Gastrocnemius medialis (tissue), 4 donors: Measurements from ENCODE around the gene ATF5. TPM values are rescaled to one million over a fixed set of nuclear protein-coding genes. Genes with fewer than 3 reads are reported as not detected.
"Not testable (repeated sequence)": the region's sequence is repeated elsewhere in the genome, so short reads cannot be mapped to it uniquely, and the experiment has no call there.

Experiments
- ATAC-seq, 2 donors: fragments of 150-250 bp; one replicate each; pipeline ENCODE4 v1.9.1; 2016
- DNase-seq, 2 donors: peaks; one replicate each; pipeline ENCODE4 v3.0.0-alpha.2; 2019
- H3K27ac ChIP-seq, 4 donors: fragments of 200-600 bp; sonication (generic); 1 replicate in 1 of 4; 2 replicates in 3 of 4; pipeline ENCODE4 v1.5.1; 2016 to 2018; ENCODE audit warnings: mild to moderate bottlenecking in 2 of 4, moderate library complexity in 1 of 4
- H3K27me3 ChIP-seq, 3 donors: fragments of 200-600 bp; sonication (generic) in 2 of 3; 1 replicate in 1 of 3; 2 replicates in 2 of 3; pipeline versions ENCODE4 v1.5.1 to v1.6.0; 2016 to 2019; ENCODE audit warnings: mild to moderate bottlenecking in 1 of 3, moderate library complexity in 1 of 3
- H3K36me3 ChIP-seq, 2 donors: fragments of 200-600 bp; sonication (generic) in 1 of 2; one replicate each; pipeline ENCODE4 v1.5.1; 2017 to 2018
- H3K4me1 ChIP-seq, 2 donors: fragments of 200-600 bp; sonication (generic) in 1 of 2; one replicate each; pipeline ENCODE4 v1.5.1; 2016 to 2017; ENCODE audit warnings: mild to moderate bottlenecking in 2 of 2
- H3K4me3 ChIP-seq, 4 donors: fragments of 200-600 bp; sonication (generic) in 3 of 4; 1 replicate in 1 of 4; 2 replicates in 3 of 4; pipeline ENCODE4 v1.5.1; 2016 to 2019; ENCODE audit warnings: mild to moderate bottlenecking in 2 of 4
- H3K9me3 ChIP-seq, 3 donors: fragments of 200-600 bp; sonication (generic) in 2 of 3; 1 replicate in 1 of 3; 2 replicates in 2 of 3; pipeline ENCODE4 v1.5.1; 2016 to 2019
- POLR2A ChIP-seq, 2 donors: fragments of 450-650 bp; IDR thresholded peaks; one replicate each; pipeline ENCODE4 v1.6.1; 2017; ENCODE audit warnings: antibody characterized with exemption in 2 of 2, mild to moderate bottlenecking in 2 of 2, moderate library complexity in 2 of 2
- in situ Hi-C, 4 donors: fragments of 200-750 bp; cut with MboI; loops; one replicate each; pipeline versions ENCODE4 v1.15.0 to v1.8.0; 2017; ENCODE audit warnings: low sequenced_read_pairs in 4 of 4
- intact Hi-C: fragments of 100-400 bp; cut with DNase I; formaldehyde crosslinking; loops from one replicate; pipeline ENCODE4 v1.15.1; 2023; ENCODE audit warnings: low total_unique reads
- total RNA-seq, 4 donors: library from RNA; depleted of rRNA; stranded (reverse); fragments of >200 nt; gene quantifications; one replicate each; pipeline versions ENCODE4 v1.1.0 to v1.2.3, GENCODE V29; 2016
- TF ChIP-seq, protein P1 (sequence below), 5 experiments: fragments of 450-650 bp in 3 of 5; fragments of 200-600 bp in 2 of 5; sonication (generic) in 2 of 5; IDR thresholded peaks in 4 of 5; conservative IDR thresholded peaks in 1 of 5; 1 replicate in 4 of 5; 2 replicates in 1 of 5; pipeline ENCODE4 v1.5.1; 2016 to 2019; ENCODE audit warnings: antibody characterized with exemption in 5 of 5, mild to moderate bottlenecking in 3 of 5, moderate library complexity in 3 of 5

The ATF5 gene
- total RNA-seq, 4 donors from 2014 or later = 6.4 to 10.8 (median 9.0) TPM

DNA sequence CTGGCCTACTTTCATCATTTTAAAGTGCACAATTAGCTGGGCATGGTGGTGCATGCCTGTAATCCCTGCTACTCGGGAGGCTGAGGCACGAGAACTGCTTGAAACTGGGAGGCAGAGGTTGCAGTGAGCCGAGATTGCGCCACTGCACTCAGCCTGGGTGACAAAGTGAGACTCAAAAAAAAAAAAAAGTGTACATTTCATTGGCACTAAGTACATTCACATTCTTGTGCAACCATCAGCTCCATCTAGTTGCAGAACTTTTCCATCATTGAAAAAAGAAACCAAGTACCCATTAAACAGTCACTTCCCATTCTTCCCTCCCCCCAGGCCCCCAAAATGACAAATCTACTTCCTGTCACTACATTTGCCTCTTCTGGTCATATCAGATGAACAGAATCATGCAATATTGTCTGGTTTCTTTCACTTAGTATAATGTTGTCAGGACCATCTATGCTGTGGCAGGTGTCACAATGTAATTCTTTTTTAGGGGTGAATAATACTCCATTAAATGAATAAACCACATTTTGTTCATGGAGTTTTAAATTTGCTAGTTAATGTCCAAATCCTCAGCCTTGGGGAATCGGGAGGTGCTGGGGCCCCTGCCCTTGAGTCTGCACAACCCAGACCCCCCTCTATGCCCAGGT is 39.4 kb downstream of the ATF5 start:
- Histone ChIP-seq H3K36me3 (no peaks in the 10 kb centered on the region), H3K27me3 (peaks cover 11 to 18% (median 15%) of the 10 kb centered on the region in 3 donors), H3K27ac (no peak overlapping the region), H3K4me1 (no peaks in the 10 kb centered on the region), H3K9me3 (no peaks in the 10 kb centered on the region), H3K4me3 (no peak overlapping the region)
- ATAC-seq = no peak
- intact Hi-C loops = no loop called here
- in situ Hi-C loops = no loop called here
- TF ChIP-seq, protein P1, sequence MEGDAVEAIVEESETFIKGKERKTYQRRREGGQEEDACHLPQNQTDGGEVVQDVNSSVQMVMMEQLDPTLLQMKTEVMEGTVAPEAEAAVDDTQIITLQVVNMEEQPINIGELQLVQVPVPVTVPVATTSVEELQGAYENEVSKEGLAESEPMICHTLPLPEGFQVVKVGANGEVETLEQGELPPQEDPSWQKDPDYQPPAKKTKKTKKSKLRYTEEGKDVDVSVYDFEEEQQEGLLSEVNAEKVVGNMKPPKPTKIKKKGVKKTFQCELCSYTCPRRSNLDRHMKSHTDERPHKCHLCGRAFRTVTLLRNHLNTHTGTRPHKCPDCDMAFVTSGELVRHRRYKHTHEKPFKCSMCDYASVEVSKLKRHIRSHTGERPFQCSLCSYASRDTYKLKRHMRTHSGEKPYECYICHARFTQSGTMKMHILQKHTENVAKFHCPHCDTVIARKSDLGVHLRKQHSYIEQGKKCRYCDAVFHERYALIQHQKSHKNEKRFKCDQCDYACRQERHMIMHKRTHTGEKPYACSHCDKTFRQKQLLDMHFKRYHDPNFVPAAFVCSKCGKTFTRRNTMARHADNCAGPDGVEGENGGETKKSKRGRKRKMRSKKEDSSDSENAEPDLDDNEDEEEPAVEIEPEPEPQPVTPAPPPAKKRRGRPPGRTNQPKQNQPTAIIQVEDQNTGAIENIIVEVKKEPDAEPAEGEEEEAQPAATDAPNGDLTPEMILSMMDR (IDR thresholded peaks at IDR 0.05 in 4 of 5, conservative IDR thresholded peaks at IDR 0.05 in 1 of 5) = no peak
- no peak for DNase-seq

GRCh38 chr19:49969355-49969754 is 40.4 kb downstream of the ATF5 start:
- H3K27ac ChIP-seq, H3K4me3 ChIP-seq, ATAC-seq, H3K9me3 ChIP-seq, H3K36me3 ChIP-seq, H3K4me1 ChIP-seq, DNase-seq, in situ Hi-C loops, intact Hi-C loops: not testable (repeated sequence)
- peaks cover 11 to 18% (median 15%) of the 10 kb centered on the region in 3 donors for H3K27me3 ChIP-seq

DNA sequence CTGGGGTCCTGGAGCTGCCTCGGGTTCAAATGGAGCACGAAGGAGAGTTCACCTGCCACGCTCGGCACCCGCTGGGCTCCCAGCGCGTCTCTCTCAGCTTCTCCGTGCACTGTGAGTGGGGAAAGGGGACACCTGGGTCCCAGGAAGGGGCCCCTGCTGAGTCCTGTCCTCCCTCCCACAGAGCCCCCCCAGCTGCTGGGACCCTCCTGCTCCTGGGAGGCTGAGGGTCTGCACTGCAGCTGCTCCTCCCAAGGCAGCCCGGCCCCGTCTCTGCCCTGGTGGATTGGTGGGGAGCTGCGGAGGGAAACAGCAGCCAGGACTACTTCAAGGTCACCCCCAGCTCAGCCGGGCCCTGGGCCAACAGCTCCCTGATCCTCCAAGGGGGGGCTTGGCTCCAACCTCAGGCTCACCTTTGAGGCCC is 43.0 kb downstream of the ATF5 start:
- no peak overlapping the region for H3K27ac ChIP-seq
- in situ Hi-C loops = no loop called here
- intact Hi-C loops = no loop called here
- TF ChIP-seq, protein P1 (IDR thresholded peaks at IDR 0.05 in 4 of 5, conservative IDR thresholded peaks at IDR 0.05 in 1 of 5) = no peak
- TF ChIP-seq POLR2A (IDR thresholded peaks at IDR 0.05) = no peak
- H3K4me1 ChIP-seq = no peaks in the 10 kb centered on the region
- DNase-seq (no peak), ATAC-seq (no peak)
- H3K4me3 ChIP-seq = no peak overlapping the region
- peaks cover 10 to 18% (median 15%) of the 10 kb centered on the region in 3 donors for H3K27me3 ChIP-seq
- no peaks in the 10 kb centered on the region for H3K36me3 ChIP-seq
- H3K9me3 ChIP-seq = no peaks in the 10 kb centered on the region

GRCh38 chr19:49972841-49973240 is 43.8 kb downstream of the ATF5 start:
- Histone ChIP-seq H3K36me3 (peaks cover 0 to 2% of the 10 kb centered on the region in 2 donors), H3K4me3 (no peak overlapping the region), H3K9me3 (no peaks in the 10 kb centered on the region), H3K27me3 (peaks cover 9 to 15% (median 15%) of the 10 kb centered on the region in 3 donors), H3K27ac (no peak overlapping the region), H3K4me1 (no peaks in the 10 kb centered on the region)
- intact Hi-C loops = no loop called here
- in situ Hi-C loops = no loop called here
- TF ChIP-seq, protein P1 (IDR thresholded peaks at IDR 0.05 in 4 of 5, conservative IDR thresholded peaks at IDR 0.05 in 1 of 5) = no peak
- ATAC-seq (no peak), DNase-seq (no peak)

DNA sequence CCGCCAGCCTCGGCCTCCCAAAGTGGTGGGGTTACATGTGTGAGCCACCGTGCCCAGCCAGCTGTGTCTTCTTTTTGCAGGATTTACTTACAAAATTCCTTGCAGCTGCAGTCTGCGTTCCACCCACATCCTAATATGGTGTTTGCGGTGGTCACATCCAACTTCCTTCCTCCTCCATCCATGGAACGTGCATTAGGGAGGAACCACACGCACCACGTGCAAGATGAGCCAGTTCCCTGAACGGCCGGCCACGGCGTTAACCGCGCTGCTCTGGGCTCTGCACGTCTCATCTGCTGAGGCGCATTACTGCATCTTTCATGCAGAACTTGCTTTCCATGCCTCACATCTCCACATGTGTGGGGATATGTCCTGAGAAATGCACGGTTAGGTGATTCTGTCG is 45.0 kb downstream of the ATF5 start:
- DNase-seq (peak in 1 of 2 donors; percentile 27), ATAC-seq (no peak)
- Histone ChIP-seq H3K36me3 (peaks cover 0 to 12% of the 10 kb centered on the region in 2 donors), H3K4me3 (no peak overlapping the region), H3K4me1 (no peaks in the 10 kb centered on the region), H3K27ac (no peak overlapping the region), H3K9me3 (no peaks in the 10 kb centered on the region), H3K27me3 (peaks cover 3 to 4% (median 3%) of the 10 kb centered on the region in 3 donors)
- TF ChIP-seq, protein P1 (IDR thresholded peaks at IDR 0.05 in 4 of 5, conservative IDR thresholded peaks at IDR 0.05 in 1 of 5) = no peak
- TF ChIP-seq POLR2A (IDR thresholded peaks at IDR 0.05) = no peak
- in situ Hi-C loops (no loop called here), intact Hi-C loops (no loop called here)
